Mesendoderm (in vitro differentiated cells): ENCODE data around the gene LSM14A.
"Not testable (repeated sequence)": the region's sequence is repeated elsewhere in the genome, so short reads cannot be mapped to it uniquely, and the experiment has no call there.

ENCODE experiments used
- DNase-seq: peaks from one replicate; pipeline ENCODE4 v3.0.0; 2013
- H2AK5ac ChIP-seq: 2 replicates; pipeline ENCODE4 v1.6.1; 2013; ENCODE audit warnings: low read length, inconsistent platforms
- H2BK120ac ChIP-seq: 2 replicates; pipeline ENCODE4 v1.6.1; 2013; ENCODE audit warnings: low read depth, mild to moderate bottlenecking, low read length, moderate library complexity, mixed read lengths
- H2BK15ac ChIP-seq: replicated peaks from 2 replicates; pipeline ENCODE4 v1.6.1; 2013; ENCODE audit warnings: low read depth, mild to moderate bottlenecking, moderate library complexity
- H2BK5ac ChIP-seq: 2 replicates; pipeline ENCODE4 v1.6.1; 2013; ENCODE audit warnings: low read length, inconsistent platforms
- H3K18ac ChIP-seq: 2 replicates; pipeline ENCODE4 v1.6.1; 2013; ENCODE audit warnings: mild to moderate bottlenecking, low read length, mixed read lengths
- H3K23ac ChIP-seq: one replicate; pipeline ENCODE4 v1.6.1; 2013; ENCODE audit warnings: low read length
- H3K27ac ChIP-seq: 2 replicates; pipeline ENCODE4 v1.5.1; 2013; ENCODE audit warnings: low read depth, mild to moderate bottlenecking, inconsistent platforms, low read length, moderate library complexity
- H3K27me3 ChIP-seq: 2 replicates; pipeline ENCODE4 v1.6.1; 2013; ENCODE audit warnings: low read length, control low read depth, mild to moderate bottlenecking, inconsistent platforms; ENCODE audit not compliant: insufficient read depth, poor library complexity
- H3K36me3 ChIP-seq: 2 replicates; pipeline ENCODE4 v1.6.1; 2013; ENCODE audit warnings: low read length, inconsistent platforms; ENCODE audit not compliant: control insufficient read depth, insufficient read depth
- H3K4ac ChIP-seq: one replicate; pipeline ENCODE4 v1.6.1; 2013; ENCODE audit warnings: low read depth, mild to moderate bottlenecking, low read length, moderate library complexity
- H3K4me1 ChIP-seq: 2 replicates; pipeline ENCODE4 v1.6.1; 2013; ENCODE audit warnings: low read depth, low read length, inconsistent platforms; ENCODE audit not compliant: control insufficient read depth
- H3K4me2 ChIP-seq: 2 replicates; pipeline ENCODE4 v1.6.1; 2013; ENCODE audit warnings: low read length
- H3K4me3 ChIP-seq: 2 replicates; pipeline ENCODE4 v1.5.1; 2013; ENCODE audit warnings: mild to moderate bottlenecking, low read length
- H3K56ac ChIP-seq: one replicate; pipeline ENCODE4 v1.6.1; 2013; ENCODE audit warnings: low read length
- H3K79me1 ChIP-seq: 2 replicates; pipeline ENCODE4 v1.6.1; 2013; ENCODE audit warnings: low read length, inconsistent platforms
- H3K79me2 ChIP-seq: 2 replicates; pipeline ENCODE4 v1.6.1; 2013; ENCODE audit warnings: mild to moderate bottlenecking, low read length; ENCODE audit not compliant: control insufficient read depth, insufficient read depth
- H3K9ac ChIP-seq: 2 replicates; pipeline ENCODE4 v1.6.1; 2013; ENCODE audit warnings: low read length, inconsistent platforms
- H4K5ac ChIP-seq: one replicate; pipeline ENCODE4 v1.6.1; 2013; ENCODE audit warnings: low read length
- H4K8ac ChIP-seq: one replicate; pipeline ENCODE4 v1.6.1; 2013; ENCODE audit warnings: low read depth, mild to moderate bottlenecking, control low read depth, low read length, moderate library complexity
- WGBS: extraction: QIAGEN DNeasy Blood & Tissue Kit; methylation state at CpG from one replicate; pipeline ENCODE4 v1.1.7; 2013; ENCODE audit warnings: low lambda C conversion rate, missing lambda C conversion rate; ENCODE audit not compliant: insufficient coverage; ENCODE audit errors: extremely low coverage; 5-methylcytosine and 5-hydroxymethylcytosine counted together

The LSM14A gene

GRCh38 chr19:34149873-34150272, 22.4 kb upstream of the LSM14A start:
- no peak overlapping the region for H4K5ac ChIP-seq
- no peak overlapping the region for H2BK5ac ChIP-seq
- H3K4me1 ChIP-seq = no peaks in the 10 kb centered on the region
- H3K79me1 ChIP-seq = no peaks in the 10 kb centered on the region
- H3K9ac ChIP-seq = no peak overlapping the region
- H3K79me2 ChIP-seq = no peaks in the 10 kb centered on the region
- H3K27me3 ChIP-seq = no peaks in the 10 kb centered on the region
- H2BK120ac ChIP-seq = no peak overlapping the region
- no CpG with 5 or more reads among the region's 5 CpGs for WGBS
- no peak overlapping the region for H3K18ac ChIP-seq
- H3K23ac ChIP-seq = no peak overlapping the region
- no peak overlapping the region for H3K27ac ChIP-seq
- no peak overlapping the region for H2BK15ac ChIP-seq
- DNase-seq = no peak
- H3K36me3 ChIP-seq = no peaks in the 10 kb centered on the region
- no peak overlapping the region for H4K8ac ChIP-seq
- no peak overlapping the region for H2AK5ac ChIP-seq
- no peak overlapping the region for H3K4me3 ChIP-seq
- no peak overlapping the region for H3K4ac ChIP-seq
- H3K4me2 ChIP-seq = no peak overlapping the region
- no peak overlapping the region for H3K56ac ChIP-seq

DNA sequence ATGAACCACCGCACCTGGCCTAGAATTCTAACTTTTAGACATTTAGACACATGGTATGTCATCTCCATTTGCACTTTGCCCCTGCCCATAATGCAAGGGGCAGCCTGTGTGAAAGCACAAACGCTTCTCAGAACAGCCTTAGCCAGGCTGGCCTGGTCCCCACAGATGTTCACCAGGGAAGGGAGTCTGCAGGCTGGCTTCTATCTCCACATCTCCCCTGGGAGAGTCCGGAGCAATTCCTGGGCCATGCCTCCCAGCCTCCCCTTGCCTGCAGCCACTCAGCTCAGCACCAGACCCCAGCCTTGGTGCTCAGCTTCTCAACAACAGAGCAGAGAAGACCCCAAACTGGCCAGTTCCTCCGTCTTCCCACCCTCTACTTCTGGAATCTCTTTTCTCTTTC, 21.7 kb upstream of the LSM14A start:
- no peak for DNase-seq
- H3K9ac ChIP-seq = no peak overlapping the region
- H3K36me3 ChIP-seq = no peaks in the 10 kb centered on the region
- H2BK120ac ChIP-seq = no peak overlapping the region
- H2BK15ac ChIP-seq = no peak overlapping the region
- no peak overlapping the region for H3K4me3 ChIP-seq
- H3K56ac ChIP-seq = no peak overlapping the region
- no peak overlapping the region for H4K8ac ChIP-seq
- H3K79me2 ChIP-seq = no peaks in the 10 kb centered on the region
- H3K79me1 ChIP-seq = no peaks in the 10 kb centered on the region
- no peak overlapping the region for H4K5ac ChIP-seq
- H3K18ac ChIP-seq = no peak overlapping the region
- no peak overlapping the region for H2BK5ac ChIP-seq
- no peaks in the 10 kb centered on the region for H3K27me3 ChIP-seq
- no peak overlapping the region for H3K23ac ChIP-seq
- H2AK5ac ChIP-seq = no peak overlapping the region
- no CpG with 5 or more reads among the region's 4 CpGs for WGBS
- H3K27ac ChIP-seq = no peak overlapping the region
- no peak overlapping the region for H3K4ac ChIP-seq
- H3K4me1 ChIP-seq = no peaks in the 10 kb centered on the region
- H3K4me2 ChIP-seq = no peak overlapping the region

GRCh38 chr19:34151439-34151838, 20.9 kb upstream of the LSM14A start:
- Histone ChIP-seq H3K4me3 (no peak overlapping the region), H2BK120ac (no peak overlapping the region), H3K79me1 (no peaks in the 10 kb centered on the region), H3K4me1 (no peaks in the 10 kb centered on the region), H4K8ac (no peak overlapping the region), H4K5ac (no peak overlapping the region), H3K9ac (no peak overlapping the region), H3K79me2 (no peaks in the 10 kb centered on the region), H3K4ac (no peak overlapping the region), H3K36me3 (no peaks in the 10 kb centered on the region), H3K4me2 (no peak overlapping the region), H2BK5ac (no peak overlapping the region), H2AK5ac (no peak overlapping the region), H3K23ac (no peak overlapping the region), H3K18ac (no peak overlapping the region), H3K27ac (no peak overlapping the region), H3K27me3 (no peaks in the 10 kb centered on the region), H3K56ac (no peak overlapping the region), H2BK15ac (no peak overlapping the region)
- WGBS = no CpG with 5 or more reads among the region's 5 CpGs
- DNase-seq = no peak

- Histone ChIP-seq H3K4me2 (no peak overlapping the region), H3K79me1 (no peaks in the 10 kb centered on the region), H4K5ac (no peak overlapping the region), H3K27me3 (no peaks in the 10 kb centered on the region), H2BK5ac (no peak overlapping the region), H2AK5ac (no peak overlapping the region), H4K8ac (no peak overlapping the region), H2BK15ac (no peak overlapping the region), H3K27ac (no peak overlapping the region), H3K79me2 (no peaks in the 10 kb centered on the region), H3K23ac (no peak overlapping the region), H3K9ac (no peak overlapping the region), H3K4me1 (no peaks in the 10 kb centered on the region), H3K18ac (no peak overlapping the region), H3K36me3 (no peaks in the 10 kb centered on the region), H2BK120ac (no peak overlapping the region), H3K4me3 (no peak overlapping the region), H3K4ac (no peak overlapping the region), H3K56ac (no peak overlapping the region)
- no peak for DNase-seq
- WGBS = no CpG with 5 or more reads among the region's 2 CpGs
These were observed 17.9 kb upstream of the LSM14A start for GRCh38 chr19:34154401-34154800.

- no peak overlapping the region for H3K9ac ChIP-seq
- no peak overlapping the region for H4K5ac ChIP-seq
- H3K4ac ChIP-seq = no peak overlapping the region
- H3K18ac ChIP-seq = no peak overlapping the region
- H3K79me2 ChIP-seq = no peaks in the 10 kb centered on the region
- H2BK15ac ChIP-seq = no peak overlapping the region
- H3K27me3 ChIP-seq = no peaks in the 10 kb centered on the region
- H3K56ac ChIP-seq = no peak overlapping the region
- no peaks in the 10 kb centered on the region for H3K79me1 ChIP-seq
- no peak overlapping the region for H3K23ac ChIP-seq
- no peak overlapping the region for H3K4me3 ChIP-seq
- no peaks in the 10 kb centered on the region for H3K36me3 ChIP-seq
- no peak overlapping the region for H3K27ac ChIP-seq
- no peak for DNase-seq
- no peak overlapping the region for H4K8ac ChIP-seq
- no peak overlapping the region for H3K4me2 ChIP-seq
- no peaks in the 10 kb centered on the region for H3K4me1 ChIP-seq
- no peak overlapping the region for H2AK5ac ChIP-seq
- H2BK120ac ChIP-seq = no peak overlapping the region
- no peak overlapping the region for H2BK5ac ChIP-seq
- WGBS = no CpG with 5 or more reads among the region's 5 CpGs
These were observed 16.6 kb upstream of the LSM14A start for GRCh38 chr19:34155686-34156085.

DNA sequence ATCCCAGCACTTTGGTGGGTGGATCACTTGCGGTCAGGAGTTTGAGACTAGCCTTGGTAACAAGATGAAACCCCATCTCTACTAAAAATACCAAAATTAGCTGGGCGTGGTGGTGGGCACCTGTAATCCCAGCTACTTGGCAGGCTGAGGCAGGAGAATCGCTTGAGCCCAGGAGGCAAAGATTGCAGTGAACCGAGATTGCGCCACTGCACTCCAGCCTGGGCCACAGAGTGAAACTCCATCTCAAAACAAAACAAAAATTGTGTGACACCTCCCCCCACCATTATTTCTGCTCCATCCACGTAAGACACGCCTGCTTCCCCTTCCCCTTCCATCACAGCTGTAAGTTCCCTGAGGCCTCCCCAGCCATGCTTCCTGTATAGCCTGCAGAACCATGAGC, 13.3 kb upstream of the LSM14A start:
- not testable (repeated sequence) for H2BK5ac ChIP-seq, H2BK120ac ChIP-seq, H3K27me3 ChIP-seq, H3K36me3 ChIP-seq, H3K4ac ChIP-seq, H3K9ac ChIP-seq, DNase-seq, H3K56ac ChIP-seq, H2BK15ac ChIP-seq, H4K8ac ChIP-seq, H3K79me2 ChIP-seq, H2AK5ac ChIP-seq, H3K27ac ChIP-seq, H3K4me1 ChIP-seq, H3K79me1 ChIP-seq, H3K18ac ChIP-seq, H4K5ac ChIP-seq, H3K23ac ChIP-seq, H3K4me3 ChIP-seq, H3K4me2 ChIP-seq
- no CpG with 5 or more reads among the region's 7 CpGs for WGBS
